Kidney epithelial cell (primary cell): Measurements from ENCODE around the gene FANCD2. TPM values are rescaled to one million over a fixed set of nuclear protein-coding genes. Genes with fewer than 3 reads are reported as not detected.

Source experiments
- DNase-seq: peaks from one replicate; pipeline ENCODE4 v3.0.0-alpha.2; 2010; ENCODE audit warnings: low read depth
- H3K27me3 ChIP-seq: 2 replicates; pipeline ENCODE4 v1.6.0; 2011; ENCODE audit warnings: low read length; ENCODE audit not compliant: control insufficient read depth, insufficient read depth
- H3K36me3 ChIP-seq: 2 replicates; pipeline ENCODE4 v1.5.1; 2011; ENCODE audit warnings: low read length; ENCODE audit not compliant: control insufficient read depth, insufficient read depth
- H3K4me3 ChIP-seq: 2 replicates; pipeline ENCODE4 v1.5.1; 2011; ENCODE audit warnings: low read depth, mild to moderate bottlenecking, control low read depth, low read length
- CTCF ChIP-seq: IDR thresholded peaks from 2 replicates; pipeline ENCODE4 v1.5.1; 2011; ENCODE audit warnings: mild to moderate bottlenecking, moderate library complexity, low read length, control low read depth, inconsistent platforms; ENCODE audit not compliant: insufficient read depth, poor library complexity, severe bottlenecking
- total RNA-seq: library from RNA; depleted of rRNA; stranded (reverse); fragments of >200 nt; gene quantifications from 2 replicates; pipeline ENCODE4 v1.2.3, GENCODE V29; 2015

FANCD2 gene
- total RNA-seq, 1 donor from 2014 or later: 18.6 TPM

GRCh38 chr3:9994086-9994844 is 32.0 kb upstream of the FANCD2 start:
- no peak overlapping the region for H3K4me3 ChIP-seq
- H3K36me3 ChIP-seq: no peaks in the 10 kb centered on the region
- no peak for TF ChIP-seq CTCF
- no peaks in the 10 kb centered on the region for H3K27me3 ChIP-seq
- DNase-seq: no peak

GRCh38 chr3:10000686-10001085 is 25.6 kb upstream of the FANCD2 start:
- H3K36me3 ChIP-seq: no peaks in the 10 kb centered on the region
- DNase-seq: no peak
- no peak for TF ChIP-seq CTCF
- H3K4me3 ChIP-seq: no peak overlapping the region
- no peaks in the 10 kb centered on the region for H3K27me3 ChIP-seq

GRCh38 chr3:10002951-10003350 is 23.3 kb upstream of the FANCD2 start:
- Histone ChIP-seq H3K4me3 (no peak overlapping the region), H3K36me3 (no peaks in the 10 kb centered on the region), H3K27me3 (no peaks in the 10 kb centered on the region)
- no peak for DNase-seq
- TF ChIP-seq CTCF: no peak

- H3K36me3 ChIP-seq: no peaks in the 10 kb centered on the region
- no peak for TF ChIP-seq CTCF
- no peak overlapping the region for H3K4me3 ChIP-seq
- DNase-seq: no peak
- no peaks in the 10 kb centered on the region for H3K27me3 ChIP-seq
Measured at GRCh38 chr3:10004506-10004905, 21.7 kb upstream of the FANCD2 start.

- DNase-seq: no peak
- Histone ChIP-seq H3K4me3 (no peak overlapping the region), H3K36me3 (no peaks in the 10 kb centered on the region), H3K27me3 (no peaks in the 10 kb centered on the region)
- TF ChIP-seq CTCF: no peak
Measured at GRCh38 chr3:10004960-10005564, 21.2 kb upstream of the FANCD2 start.
